ENCODE measurements around the gene SESTD1. TPM values are rescaled to one million over a fixed set of nuclear protein-coding genes. Genes with fewer than 3 reads are reported as not detected.

Gene SESTD1
- total RNA-seq, 6 donors from 2014 or later, result 38.0 to 108 (median 92.4) TPM

GRCh38 chr2:179305125-179305524 lies 40.5 kb upstream of the SESTD1 start:
- DNase-seq (no peak), ATAC-seq (ENCODE audit: low FRiP score in 2 of 2) (no peak)
- Histone ChIP-seq H3K9me3 (no peaks in the 10 kb centered on the region), H3K27ac (no peak overlapping the region), H3K4me1 (no peaks in the 10 kb centered on the region), H3K4me3 (no peak overlapping the region), H3K27me3 (no peaks in the 10 kb centered on the region), H3K36me3 (no peaks in the 10 kb centered on the region)
- TF ChIP-seq POLR2AphosphoS5 (IDR thresholded peaks at IDR 0.05), result no peak
- no peak for TF ChIP-seq CTCF (IDR thresholded peaks at IDR 0.05)
- TF ChIP-seq EP300 (IDR thresholded peaks at IDR 0.05), result no peak
- no peak for TF ChIP-seq POLR2A (IDR thresholded peaks at IDR 0.05)
- 93 to 98% methylated on average over 3 of the region's 3 CpGs for WGBS, 2 donors

- Histone ChIP-seq H3K4me3 (no peak overlapping the region), H3K9me3 (no peaks in the 10 kb centered on the region), H3K27me3 (no peaks in the 10 kb centered on the region), H3K27ac (no peak overlapping the region), H3K4me1 (no peaks in the 10 kb centered on the region), H3K36me3 (no peaks in the 10 kb centered on the region)
- DNase-seq (no peak), ATAC-seq (ENCODE audit: low FRiP score in 2 of 2) (no peak)
- 62 to 72% methylated on average over 2 of the region's 2 CpGs for WGBS, 2 donors
- TF ChIP-seq POLR2AphosphoS5 (IDR thresholded peaks at IDR 0.05) (no peak), CTCF (IDR thresholded peaks at IDR 0.05) (no peak), POLR2A (IDR thresholded peaks at IDR 0.05) (no peak), EP300 (IDR thresholded peaks at IDR 0.05) (no peak)
Observed at GRCh38 chr2:179304424-179304823, 39.8 kb upstream of the SESTD1 start.

- TF ChIP-seq CTCF (IDR thresholded peaks at IDR 0.05) (no peak), POLR2A (IDR thresholded peaks at IDR 0.05) (no peak), EP300 (IDR thresholded peaks at IDR 0.05) (no peak), POLR2AphosphoS5 (IDR thresholded peaks at IDR 0.05) (no peak)
- Histone ChIP-seq H3K4me1 (no peaks in the 10 kb centered on the region), H3K27me3 (no peaks in the 10 kb centered on the region), H3K36me3 (no peaks in the 10 kb centered on the region), H3K9me3 (no peaks in the 10 kb centered on the region), H3K27ac (no peak overlapping the region), H3K4me3 (no peak overlapping the region)
- DNase-seq (no peak), ATAC-seq (ENCODE audit: low FRiP score in 2 of 2) (no peak)
- 84 to 86% methylated on average over 6 of the region's 6 CpGs for WGBS, 2 donors
Observed at GRCh38 chr2:179302764-179303571, 38.3 kb upstream of the SESTD1 start.

GRCh38 chr2:179302149-179302548 lies 37.5 kb upstream of the SESTD1 start:
- no peaks in the 10 kb centered on the region for H3K9me3 ChIP-seq
- no peaks in the 10 kb centered on the region for H3K27me3 ChIP-seq
- TF ChIP-seq POLR2AphosphoS5 (IDR thresholded peaks at IDR 0.05) (no peak), EP300 (IDR thresholded peaks at IDR 0.05) (no peak), POLR2A (IDR thresholded peaks at IDR 0.05) (no peak)
- no peak overlapping the region for H3K27ac ChIP-seq
- WGBS, 2 donors, result 79 to 80% methylated on average over 4 of the region's 4 CpGs
- ATAC-seq (ENCODE audit: low FRiP score in 2 of 2) (no peak), DNase-seq (no peak)
- no peaks in the 10 kb centered on the region for H3K4me1 ChIP-seq
- H3K4me3 ChIP-seq, result no peak overlapping the region
- no peaks in the 10 kb centered on the region for H3K36me3 ChIP-seq

- H3K27ac ChIP-seq, result no peak overlapping the region
- no peaks in the 10 kb centered on the region for H3K4me1 ChIP-seq
- no peaks in the 10 kb centered on the region for H3K9me3 ChIP-seq
- ATAC-seq (ENCODE audit: low FRiP score in 2 of 2) (no peak), DNase-seq (no peak)
- TF ChIP-seq EP300 (IDR thresholded peaks at IDR 0.05), result no peak
- TF ChIP-seq POLR2A (IDR thresholded peaks at IDR 0.05), result no peak
- TF ChIP-seq POLR2AphosphoS5 (IDR thresholded peaks at IDR 0.05), result no peak
- no peak for TF ChIP-seq CTCF (IDR thresholded peaks at IDR 0.05)
- 76 to 78% methylated on average over 5 of the region's 5 CpGs for WGBS, 2 donors
- no peaks in the 10 kb centered on the region for H3K36me3 ChIP-seq
- no peaks in the 10 kb centered on the region for H3K27me3 ChIP-seq
- no peak overlapping the region for H3K4me3 ChIP-seq
Observed at GRCh38 chr2:179298666-179299065, 34.0 kb upstream of the SESTD1 start.
